ENCODE measurements around the gene DACT1.

DNA sequence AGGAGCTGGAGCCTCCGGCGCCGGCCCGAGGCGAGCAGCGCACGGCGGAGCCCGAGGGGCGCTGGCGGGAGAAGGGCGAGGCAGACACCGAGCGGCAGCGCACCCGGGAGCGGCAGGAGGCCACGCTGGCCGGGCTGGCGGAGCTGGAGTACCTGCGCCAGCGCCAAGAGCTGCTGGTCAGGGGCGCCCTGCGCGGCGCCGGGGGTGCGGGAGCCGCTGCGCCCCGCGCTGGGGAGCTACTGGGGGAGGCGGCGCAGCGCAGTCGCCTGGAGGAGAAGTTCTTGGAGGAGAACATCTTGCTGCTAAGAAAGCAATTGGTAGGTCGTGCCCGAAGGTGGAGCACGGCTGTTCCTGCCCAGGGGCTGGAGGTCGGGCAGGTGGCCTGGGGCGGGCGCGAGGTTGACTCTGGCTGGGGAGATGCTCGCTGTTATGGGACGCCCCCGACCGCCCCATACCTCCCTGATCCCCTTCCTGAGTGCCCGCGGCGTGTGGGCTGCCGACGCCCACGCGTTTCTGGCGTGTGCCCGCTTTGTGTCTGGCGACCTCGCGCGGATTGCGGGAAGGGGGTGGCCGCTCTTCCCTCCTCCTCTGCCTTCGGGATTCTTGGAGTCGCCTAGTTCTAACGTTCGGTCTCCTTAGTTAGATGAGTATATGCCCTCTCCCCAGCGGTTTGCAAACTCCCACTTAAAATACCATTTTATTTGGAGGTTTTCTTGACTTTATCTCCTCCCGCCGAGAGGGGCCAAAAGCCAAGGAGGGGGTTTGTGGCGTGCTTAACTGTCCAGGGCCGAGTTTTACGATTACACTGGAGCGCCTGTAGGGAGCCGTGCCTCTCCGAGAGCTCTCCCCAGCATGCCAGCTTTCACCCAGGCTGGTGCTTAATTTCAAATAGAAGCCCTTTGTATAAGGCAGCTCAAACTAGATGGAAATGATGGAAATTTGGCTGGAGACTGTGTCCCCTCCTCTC, 752 bp downstream of the DACT1 start:
- TF ChIP-seq, protein P1, sequence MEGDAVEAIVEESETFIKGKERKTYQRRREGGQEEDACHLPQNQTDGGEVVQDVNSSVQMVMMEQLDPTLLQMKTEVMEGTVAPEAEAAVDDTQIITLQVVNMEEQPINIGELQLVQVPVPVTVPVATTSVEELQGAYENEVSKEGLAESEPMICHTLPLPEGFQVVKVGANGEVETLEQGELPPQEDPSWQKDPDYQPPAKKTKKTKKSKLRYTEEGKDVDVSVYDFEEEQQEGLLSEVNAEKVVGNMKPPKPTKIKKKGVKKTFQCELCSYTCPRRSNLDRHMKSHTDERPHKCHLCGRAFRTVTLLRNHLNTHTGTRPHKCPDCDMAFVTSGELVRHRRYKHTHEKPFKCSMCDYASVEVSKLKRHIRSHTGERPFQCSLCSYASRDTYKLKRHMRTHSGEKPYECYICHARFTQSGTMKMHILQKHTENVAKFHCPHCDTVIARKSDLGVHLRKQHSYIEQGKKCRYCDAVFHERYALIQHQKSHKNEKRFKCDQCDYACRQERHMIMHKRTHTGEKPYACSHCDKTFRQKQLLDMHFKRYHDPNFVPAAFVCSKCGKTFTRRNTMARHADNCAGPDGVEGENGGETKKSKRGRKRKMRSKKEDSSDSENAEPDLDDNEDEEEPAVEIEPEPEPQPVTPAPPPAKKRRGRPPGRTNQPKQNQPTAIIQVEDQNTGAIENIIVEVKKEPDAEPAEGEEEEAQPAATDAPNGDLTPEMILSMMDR (IDR thresholded peaks at IDR 0.05): peak; percentile 9; the same call in 1 of the 2 replicates
- TF ChIP-seq POLR2AphosphoS5 (IDR thresholded peaks at IDR 0.05; ENCODE audit: low read depth, low read length) (no peak), NRF1 (IDR thresholded peaks at IDR 0.05; ENCODE audit: low read depth, low read length) (no peak), EZH2phosphoT487 (IDR thresholded peaks at IDR 0.05; ENCODE audit: borderline replicate concordance, low read depth) (no peak), EP300 (IDR thresholded peaks at IDR 0.05; ENCODE audit: borderline replicate concordance in 1 of 2, low read depth in 1 of 2, low read length in 1 of 2) (no peak), YY1 (IDR thresholded peaks at IDR 0.05; ENCODE audit: low read depth) (no peak), NFIC (IDR thresholded peaks at IDR 0.05; ENCODE audit: borderline replicate concordance) (no peak), TAF1 (IDR thresholded peaks at IDR 0.05; ENCODE audit: borderline replicate concordance, low read depth, low read length) (no peak), SMC3 (IDR thresholded peaks at IDR 0.05; ENCODE audit: low read depth, low read length) (no peak; the same call in 1 of the 2 replicates), RCOR1 (IDR thresholded peaks at IDR 0.05; ENCODE audit: low read length) (no peak), SIN3A (IDR thresholded peaks at IDR 0.05; ENCODE audit: borderline replicate concordance, low read depth, low read length) (no peak)
- TF ChIP-seq, protein P2, sequence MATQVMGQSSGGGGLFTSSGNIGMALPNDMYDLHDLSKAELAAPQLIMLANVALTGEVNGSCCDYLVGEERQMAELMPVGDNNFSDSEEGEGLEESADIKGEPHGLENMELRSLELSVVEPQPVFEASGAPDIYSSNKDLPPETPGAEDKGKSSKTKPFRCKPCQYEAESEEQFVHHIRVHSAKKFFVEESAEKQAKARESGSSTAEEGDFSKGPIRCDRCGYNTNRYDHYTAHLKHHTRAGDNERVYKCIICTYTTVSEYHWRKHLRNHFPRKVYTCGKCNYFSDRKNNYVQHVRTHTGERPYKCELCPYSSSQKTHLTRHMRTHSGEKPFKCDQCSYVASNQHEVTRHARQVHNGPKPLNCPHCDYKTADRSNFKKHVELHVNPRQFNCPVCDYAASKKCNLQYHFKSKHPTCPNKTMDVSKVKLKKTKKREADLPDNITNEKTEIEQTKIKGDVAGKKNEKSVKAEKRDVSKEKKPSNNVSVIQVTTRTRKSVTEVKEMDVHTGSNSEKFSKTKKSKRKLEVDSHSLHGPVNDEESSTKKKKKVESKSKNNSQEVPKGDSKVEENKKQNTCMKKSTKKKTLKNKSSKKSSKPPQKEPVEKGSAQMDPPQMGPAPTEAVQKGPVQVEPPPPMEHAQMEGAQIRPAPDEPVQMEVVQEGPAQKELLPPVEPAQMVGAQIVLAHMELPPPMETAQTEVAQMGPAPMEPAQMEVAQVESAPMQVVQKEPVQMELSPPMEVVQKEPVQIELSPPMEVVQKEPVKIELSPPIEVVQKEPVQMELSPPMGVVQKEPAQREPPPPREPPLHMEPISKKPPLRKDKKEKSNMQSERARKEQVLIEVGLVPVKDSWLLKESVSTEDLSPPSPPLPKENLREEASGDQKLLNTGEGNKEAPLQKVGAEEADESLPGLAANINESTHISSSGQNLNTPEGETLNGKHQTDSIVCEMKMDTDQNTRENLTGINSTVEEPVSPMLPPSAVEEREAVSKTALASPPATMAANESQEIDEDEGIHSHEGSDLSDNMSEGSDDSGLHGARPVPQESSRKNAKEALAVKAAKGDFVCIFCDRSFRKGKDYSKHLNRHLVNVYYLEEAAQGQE (IDR thresholded peaks at IDR 0.05; ENCODE audit: low read depth, low read length): no peak
- TF ChIP-seq, protein P3, sequence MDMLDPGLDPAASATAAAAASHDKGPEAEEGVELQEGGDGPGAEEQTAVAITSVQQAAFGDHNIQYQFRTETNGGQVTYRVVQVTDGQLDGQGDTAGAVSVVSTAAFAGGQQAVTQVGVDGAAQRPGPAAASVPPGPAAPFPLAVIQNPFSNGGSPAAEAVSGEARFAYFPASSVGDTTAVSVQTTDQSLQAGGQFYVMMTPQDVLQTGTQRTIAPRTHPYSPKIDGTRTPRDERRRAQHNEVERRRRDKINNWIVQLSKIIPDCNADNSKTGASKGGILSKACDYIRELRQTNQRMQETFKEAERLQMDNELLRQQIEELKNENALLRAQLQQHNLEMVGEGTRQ (IDR thresholded peaks at IDR 0.05; ENCODE audit: borderline replicate concordance, low read depth, low read length): no peak

Data from SK-N-SH (cell line).